ENCODE results near the gene SF1. TPM values are rescaled to one million over a fixed set of nuclear protein-coding genes. Genes with fewer than 3 reads are reported as not detected.

The SF1 gene
- total RNA-seq, 1 experiment from 2014 or later = 360 TPM

DNA sequence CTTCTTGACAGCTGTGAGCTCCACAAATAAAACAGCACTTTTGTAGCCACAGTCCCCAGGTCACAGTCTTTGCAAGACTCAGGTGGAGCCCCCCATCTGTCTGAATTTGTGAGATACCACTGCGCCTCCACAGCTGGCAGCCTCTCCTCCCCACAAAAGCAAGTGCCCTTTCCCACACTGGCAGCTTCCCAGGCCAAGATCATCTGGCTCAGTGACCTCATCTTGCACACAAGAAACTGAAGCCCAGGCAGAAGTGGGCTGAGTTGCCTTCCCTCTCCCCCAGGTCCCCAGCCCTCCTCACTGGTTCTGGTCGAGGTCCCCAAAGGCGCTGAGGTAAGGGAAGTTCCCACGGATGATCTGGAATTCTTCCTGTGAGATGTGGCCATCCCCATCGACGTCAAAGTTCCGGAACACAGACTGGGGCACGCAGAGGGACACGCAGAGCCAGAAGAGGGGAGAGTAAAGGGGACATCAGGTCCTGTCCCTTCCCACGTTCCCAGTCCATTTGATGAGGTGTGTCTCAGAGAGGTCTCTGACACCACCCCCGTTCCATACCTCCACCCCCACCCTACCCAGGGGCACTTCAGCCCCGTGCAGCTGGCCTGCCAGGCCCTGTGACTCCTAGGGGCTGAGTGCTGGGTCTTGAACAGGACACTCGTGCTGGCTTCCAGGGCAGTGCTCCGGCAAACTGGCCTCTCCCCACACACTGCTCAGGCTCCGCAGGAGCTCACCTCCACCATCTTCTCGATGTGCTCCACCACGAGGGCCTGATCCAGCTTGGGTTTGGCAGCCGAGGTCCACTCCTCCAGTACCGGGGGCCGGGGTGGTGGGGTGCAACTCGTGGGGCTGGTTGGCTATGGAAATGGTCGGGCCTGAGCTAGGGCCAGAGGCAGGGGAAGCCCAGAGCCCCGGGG, 43.3 kb downstream of the SF1 start:
- Histone ChIP-seq H3K27ac (ENCODE audit: low read length) (no peak overlapping the region), H3K4me3 (ENCODE audit: low read depth in 2 of 2, low read length in 2 of 2) (no peak overlapping the region), H3K27me3 (ENCODE audit: control insufficient read depth, insufficient read depth, low read length) (no peaks in the 10 kb centered on the region), H3K4me1 (ENCODE audit: control insufficient read depth, insufficient read depth, low read length) (no peaks in the 10 kb centered on the region), H3K9me3 (ENCODE audit: control insufficient read depth, insufficient read depth, low read depth, low read length) (no peaks in the 10 kb centered on the region), H3K36me3 (ENCODE audit: control insufficient read depth, insufficient read depth, low read length) (no peaks in the 10 kb centered on the region)
- ATAC-seq = no peak; the same call in 1 of the 2 replicates
- ChIA-PET CTCF (no interaction called here), POLR2A (no interaction called here)
- no TSS peak for BruUV-seq (replicated peaks)
- no peak for TF ChIP-seq TCF7L2 (IDR thresholded peaks at IDR 0.05; ENCODE audit: low read depth, low read length)
- no peak for TF ChIP-seq REST (IDR thresholded peaks at IDR 0.05; ENCODE audit: insufficient read depth in 1 of 2, low read depth in 2 of 2, low read length in 1 of 2)
- no peak for TF ChIP-seq SIN3A (IDR thresholded peaks at IDR 0.05; ENCODE audit: borderline replicate concordance, insufficient read depth, low read depth, low read length)
- TF ChIP-seq, protein P1, sequence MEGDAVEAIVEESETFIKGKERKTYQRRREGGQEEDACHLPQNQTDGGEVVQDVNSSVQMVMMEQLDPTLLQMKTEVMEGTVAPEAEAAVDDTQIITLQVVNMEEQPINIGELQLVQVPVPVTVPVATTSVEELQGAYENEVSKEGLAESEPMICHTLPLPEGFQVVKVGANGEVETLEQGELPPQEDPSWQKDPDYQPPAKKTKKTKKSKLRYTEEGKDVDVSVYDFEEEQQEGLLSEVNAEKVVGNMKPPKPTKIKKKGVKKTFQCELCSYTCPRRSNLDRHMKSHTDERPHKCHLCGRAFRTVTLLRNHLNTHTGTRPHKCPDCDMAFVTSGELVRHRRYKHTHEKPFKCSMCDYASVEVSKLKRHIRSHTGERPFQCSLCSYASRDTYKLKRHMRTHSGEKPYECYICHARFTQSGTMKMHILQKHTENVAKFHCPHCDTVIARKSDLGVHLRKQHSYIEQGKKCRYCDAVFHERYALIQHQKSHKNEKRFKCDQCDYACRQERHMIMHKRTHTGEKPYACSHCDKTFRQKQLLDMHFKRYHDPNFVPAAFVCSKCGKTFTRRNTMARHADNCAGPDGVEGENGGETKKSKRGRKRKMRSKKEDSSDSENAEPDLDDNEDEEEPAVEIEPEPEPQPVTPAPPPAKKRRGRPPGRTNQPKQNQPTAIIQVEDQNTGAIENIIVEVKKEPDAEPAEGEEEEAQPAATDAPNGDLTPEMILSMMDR (IDR thresholded peaks at IDR 0.05) = no peak
- no peak for TF ChIP-seq POLR2AphosphoS5 (IDR thresholded peaks at IDR 0.05; ENCODE audit: low read depth, low read length)
- intact Hi-C loops (cut with micrococcal nuclease; ENCODE audit: unreplicated experiment) = no loop called here
- in situ Hi-C loops (cut with HindIII; ENCODE audit: low pct_unique_long_range_greater_than_20kb, low sequenced_read_pairs) = no loop called here
- no peak for DNase-seq (ENCODE audit: low read depth, low spot score)

DNA sequence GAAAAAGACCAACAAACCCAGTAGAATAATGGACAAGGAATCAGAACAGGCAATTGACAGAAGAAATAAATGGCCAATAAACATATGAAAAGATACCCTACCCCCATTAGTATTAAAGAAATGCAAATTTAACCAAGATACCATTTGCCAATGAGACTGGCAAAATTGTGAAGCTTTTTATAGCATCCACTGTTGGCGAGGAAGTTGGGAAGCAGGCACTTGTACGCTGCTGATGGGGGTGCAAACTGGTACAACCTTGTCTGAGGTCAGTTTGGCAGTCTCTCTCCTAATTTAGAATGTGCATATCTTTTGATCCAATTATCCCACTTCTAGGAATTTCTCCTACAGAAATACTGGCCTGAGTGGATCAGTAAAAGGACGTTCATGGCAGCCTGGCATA, 46.7 kb downstream of the SF1 start:
- CTCF ChIA-PET = no interaction called here

More for the DNA sequence above, 46.7 kb downstream of the SF1 start:
- intact Hi-C loops (cut with micrococcal nuclease; ENCODE audit: unreplicated experiment) = no loop called here
- Histone ChIP-seq H3K9me3 (ENCODE audit: control insufficient read depth, insufficient read depth, low read depth, low read length) (no peaks in the 10 kb centered on the region), H3K4me1 (ENCODE audit: control insufficient read depth, insufficient read depth, low read length) (peaks cover under 1% of the 10 kb centered on the region; the same call in 1 of the 2 replicates), H3K36me3 (ENCODE audit: control insufficient read depth, insufficient read depth, low read length) (no peaks in the 10 kb centered on the region), H3K27ac (ENCODE audit: low read length) (no peak overlapping the region), H3K4me3 (ENCODE audit: low read depth in 2 of 2, low read length in 2 of 2) (no peak overlapping the region), H3K27me3 (ENCODE audit: control insufficient read depth, insufficient read depth, low read length) (no peaks in the 10 kb centered on the region)
- TF ChIP-seq, protein P1 (IDR thresholded peaks at IDR 0.05) = no peak
- no peak for TF ChIP-seq SIN3A (IDR thresholded peaks at IDR 0.05; ENCODE audit: borderline replicate concordance, insufficient read depth, low read depth, low read length)
- no peak for TF ChIP-seq REST (IDR thresholded peaks at IDR 0.05; ENCODE audit: insufficient read depth in 1 of 2, low read depth in 2 of 2, low read length in 1 of 2)
- no peak for TF ChIP-seq TCF7L2 (IDR thresholded peaks at IDR 0.05; ENCODE audit: low read depth, low read length)
- no peak for TF ChIP-seq POLR2AphosphoS5 (IDR thresholded peaks at IDR 0.05; ENCODE audit: low read depth, low read length)
- no TSS peak for BruUV-seq (replicated peaks)
- POLR2A ChIA-PET = no interaction called here
- no peak for DNase-seq (ENCODE audit: low read depth, low spot score)
- ATAC-seq = no peak
- in situ Hi-C loops (cut with HindIII; ENCODE audit: low pct_unique_long_range_greater_than_20kb, low sequenced_read_pairs) = no loop called here
